Urothelium cell line (cell line): ENCODE data around the gene ODAD3.

ENCODE experiments used
- DNase-seq: peaks from one replicate; pipeline ENCODE4 v3.0.0; 2011; ENCODE audit warnings: low spot score, mixed read lengths
- FAIRE-seq: peaks from 2 replicates; lab custom pipeline; 2011; peaks lifted over from hg19 to GRCh38; lab: Jason Lieb, UNC

ODAD3 gene

GRCh38 chr19:11378319-11379189 is 56.4 kb downstream of the ODAD3 start:
- DNase-seq = no peak
- no peak for FAIRE-seq

GRCh38 chr19:11377756-11378155 is 57.2 kb downstream of the ODAD3 start:
- no peak for FAIRE-seq

DNA sequence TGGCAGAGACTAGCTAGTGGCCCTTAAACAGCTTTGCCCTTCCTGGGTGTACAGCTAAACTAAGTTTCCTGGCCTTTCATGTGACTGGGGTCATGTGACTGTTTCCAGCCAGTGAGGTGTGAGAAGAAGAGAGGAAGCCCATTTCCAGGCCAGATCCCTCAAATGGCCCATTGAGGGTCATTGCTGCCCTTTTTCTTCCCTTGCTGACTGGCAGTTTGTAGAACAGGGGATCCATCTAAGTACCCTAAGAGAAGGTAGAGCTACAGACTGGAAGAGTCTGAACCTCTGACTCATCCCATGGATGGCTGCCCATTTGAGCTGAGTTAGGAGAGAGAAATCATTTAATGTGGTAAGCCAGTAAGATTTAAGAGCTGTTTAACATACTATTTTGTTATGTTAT is 57.7 kb downstream of the ODAD3 start:
- FAIRE-seq (no peak), DNase-seq (no peak)

More at GRCh38 chr19:11377756-11378155, 57.2 kb downstream of the ODAD3 start:
- DNase-seq = no peak

DNA sequence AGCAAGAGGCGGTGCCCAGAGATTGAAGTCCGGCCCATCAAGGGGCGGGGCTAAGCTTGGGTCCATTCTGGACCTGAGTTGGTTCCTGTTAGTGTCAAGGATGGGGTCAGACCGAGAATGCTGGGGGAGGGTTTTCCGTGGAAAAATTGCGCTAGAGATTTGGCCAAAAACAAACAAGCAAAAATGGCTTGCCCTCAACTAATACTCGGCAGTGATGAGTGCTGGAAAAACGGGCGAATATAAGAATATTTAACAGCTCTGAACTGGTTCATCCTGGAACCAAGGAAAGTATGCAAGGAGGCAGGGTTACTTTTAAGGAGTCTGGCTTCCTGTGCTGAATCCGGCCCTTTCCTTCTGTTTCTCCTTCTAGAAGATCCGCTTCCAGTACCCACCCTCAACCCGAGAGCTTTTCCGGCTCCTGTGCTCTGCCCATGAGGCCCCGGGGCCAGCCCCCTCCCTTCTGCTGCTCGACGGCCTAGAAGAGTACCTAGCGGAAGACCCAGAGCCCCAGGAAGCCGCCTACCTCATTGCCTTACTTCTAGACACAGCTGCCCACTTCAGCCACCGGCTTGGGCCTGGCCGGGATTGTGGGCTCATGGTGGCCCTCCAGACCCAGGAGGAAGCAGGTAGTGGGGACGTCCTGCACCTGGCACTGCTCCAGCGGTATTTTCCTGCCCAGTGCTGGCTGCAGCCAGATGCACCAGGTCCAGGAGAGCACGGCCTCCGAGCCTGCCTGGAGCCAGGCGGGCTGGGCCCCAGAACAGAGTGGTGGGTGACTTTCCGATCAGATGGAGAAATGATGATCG is 59.6 kb downstream of the ODAD3 start:
- FAIRE-seq (no peak), DNase-seq (no peak)

- DNase-seq (peak; percentile 94), FAIRE-seq (peak; percentile 27)
Measured at GRCh38 chr19:11374433-11375142, 60.3 kb downstream of the ODAD3 start, which contains the start of gene SWSAP1. Gene SWSAP1, plus strand, starts transcription at chr19:11374666. Its CDS starts 15 bp downstream, at chr19:11374681.

GRCh38 chr19:11373885-11374432 is 61.0 kb downstream of the ODAD3 start:
- DNase-seq (no peak), FAIRE-seq (no peak)

GRCh38 chr19:11373166-11373884 is 61.6 kb downstream of the ODAD3 start:
- DNase-seq (no peak), FAIRE-seq (no peak)

DNA sequence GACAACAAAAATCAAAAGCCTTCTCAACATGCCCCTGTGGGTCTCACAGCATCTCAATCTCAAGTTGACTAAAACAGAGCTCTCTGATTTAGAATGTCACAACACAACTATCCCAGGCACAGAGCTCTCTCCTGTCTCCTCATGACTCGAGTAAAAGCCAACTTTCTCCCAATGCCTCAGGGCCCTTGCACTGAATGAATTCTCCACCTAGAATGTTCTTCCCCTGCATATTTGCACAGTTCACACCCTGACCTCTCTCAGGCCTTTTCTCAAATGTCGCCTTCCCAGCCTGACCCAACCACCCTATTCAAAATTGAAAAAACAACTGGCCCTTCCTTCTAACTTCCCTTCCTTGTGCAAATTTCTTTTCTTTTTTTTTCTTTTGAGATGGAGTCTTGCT is 64.2 kb downstream of the ODAD3 start:
- FAIRE-seq (no peak), DNase-seq (no peak)
